GM21367 (cell line): ENCODE data around the gene MACC1.
"Not testable (repeated sequence)": the region's sequence is repeated elsewhere in the genome, so short reads cannot be mapped to it uniquely, and the experiment has no call there.

Experiments used
- ATAC-seq: cut with Tn5 transposase; IDR thresholded peaks from one replicate; pipeline ENCODE4 v1.9.1; 2021; ENCODE audit not compliant: unreplicated experiment

MACC1 gene

GRCh38 chr7:20208651-20209307, 8.4 kb downstream of the MACC1 start:
- no peak for ATAC-seq

GRCh38 chr7:20207811-20208210, 9.4 kb downstream of the MACC1 start:
- not testable (repeated sequence) for ATAC-seq

DNA sequence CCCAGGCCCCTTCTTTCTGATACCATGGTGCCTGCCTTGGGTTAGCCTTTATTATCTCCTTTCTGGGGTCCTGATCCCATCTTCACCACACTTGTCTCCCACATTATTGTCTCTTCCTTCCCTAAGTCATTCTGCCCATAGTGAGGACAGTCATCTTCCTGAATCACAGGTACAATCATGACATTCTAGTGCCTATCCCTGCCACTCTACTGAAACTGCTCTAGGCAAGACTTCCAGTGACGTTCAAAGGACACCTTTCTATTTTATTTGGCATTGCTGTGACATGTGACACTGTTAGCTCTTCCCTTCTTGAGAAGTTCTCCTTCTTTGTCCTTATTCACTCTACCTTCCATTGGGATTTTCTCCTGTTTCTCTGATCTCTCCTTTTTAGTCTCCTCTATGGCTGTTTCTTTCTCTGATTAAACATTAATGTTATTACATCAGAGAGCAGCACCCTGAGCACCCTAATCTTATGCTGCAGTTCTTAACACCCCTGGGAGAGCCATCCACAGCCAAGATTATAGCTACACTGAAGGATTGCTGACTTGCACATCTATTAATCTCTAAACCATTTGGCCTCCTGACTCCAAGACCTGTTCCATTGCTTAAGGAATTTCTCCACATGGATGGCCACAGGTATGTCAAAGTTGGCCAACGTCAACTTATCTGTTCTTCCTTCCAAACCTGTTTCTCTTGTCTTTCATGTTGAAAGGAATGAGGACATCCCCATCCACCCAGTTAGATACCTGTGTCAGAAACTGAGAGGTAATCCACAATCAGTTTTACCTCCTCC, 10.9 kb downstream of the MACC1 start:
- ATAC-seq, result no peak

- no peak for ATAC-seq
Observed at GRCh38 chr7:20203316-20203715, 13.9 kb downstream of the MACC1 start.

DNA sequence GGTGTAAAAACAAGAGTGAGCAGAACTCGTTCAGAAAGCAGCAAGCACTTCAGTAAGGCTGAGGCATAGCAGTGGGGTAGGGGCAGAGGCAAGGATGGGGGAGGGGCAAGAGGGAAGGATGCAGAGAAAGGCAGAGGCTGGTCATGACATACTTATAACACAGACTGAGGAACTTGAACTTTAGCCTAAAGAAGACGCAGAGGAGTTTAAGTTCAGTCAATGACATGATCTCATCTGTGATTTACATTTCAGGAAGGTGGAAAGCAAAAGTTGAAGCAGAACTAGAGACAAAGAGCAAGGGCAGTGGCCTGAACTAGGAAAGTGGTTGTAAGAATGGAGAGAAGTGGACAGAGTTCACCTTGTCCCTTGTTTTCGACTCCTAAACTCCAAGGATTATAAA, 15.8 kb downstream of the MACC1 start:
- no peak for ATAC-seq

DNA sequence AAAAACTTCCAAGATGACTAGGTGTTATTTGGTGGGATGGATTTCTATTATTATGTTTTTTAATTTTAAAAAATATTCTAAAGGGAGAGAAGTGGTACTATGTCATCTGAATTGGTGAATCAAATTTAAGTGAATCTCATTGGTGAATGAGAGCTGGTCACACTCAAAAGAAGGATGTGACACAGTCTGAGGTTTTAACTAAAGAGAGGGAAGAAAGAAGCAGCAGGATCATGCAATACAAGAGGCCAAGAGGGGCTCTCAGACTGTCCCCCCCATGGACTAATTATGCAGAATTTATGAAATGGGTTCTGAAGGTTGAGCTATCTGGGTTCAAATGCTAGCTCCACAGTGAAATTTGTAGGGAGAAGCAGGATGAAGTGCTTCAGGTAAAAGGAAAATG, 16.2 kb downstream of the MACC1 start:
- ATAC-seq, result no peak

DNA sequence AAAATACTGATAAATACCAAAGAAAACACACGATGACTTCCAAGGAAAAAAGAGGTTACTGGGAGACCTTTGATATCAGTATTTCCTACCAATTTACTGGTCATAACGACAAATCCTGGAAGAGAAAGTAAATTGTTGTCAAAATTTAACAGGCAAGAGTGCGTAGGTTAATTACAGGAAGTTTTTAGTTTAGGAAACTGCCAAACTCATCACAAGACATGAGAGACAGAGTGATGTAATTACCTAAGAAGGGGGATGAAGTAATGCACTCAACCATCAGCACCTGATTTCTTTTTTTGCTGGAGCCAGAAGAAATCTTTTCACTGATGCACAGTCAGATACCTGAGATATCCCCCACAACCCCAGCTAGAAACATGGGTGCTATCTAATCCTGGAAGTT, 16.8 kb downstream of the MACC1 start:
- ATAC-seq, result no peak

- peak; percentile 76 for ATAC-seq
Observed at GRCh38 chr7:20199015-20199737, 18.0 kb downstream of the MACC1 start.

DNA sequence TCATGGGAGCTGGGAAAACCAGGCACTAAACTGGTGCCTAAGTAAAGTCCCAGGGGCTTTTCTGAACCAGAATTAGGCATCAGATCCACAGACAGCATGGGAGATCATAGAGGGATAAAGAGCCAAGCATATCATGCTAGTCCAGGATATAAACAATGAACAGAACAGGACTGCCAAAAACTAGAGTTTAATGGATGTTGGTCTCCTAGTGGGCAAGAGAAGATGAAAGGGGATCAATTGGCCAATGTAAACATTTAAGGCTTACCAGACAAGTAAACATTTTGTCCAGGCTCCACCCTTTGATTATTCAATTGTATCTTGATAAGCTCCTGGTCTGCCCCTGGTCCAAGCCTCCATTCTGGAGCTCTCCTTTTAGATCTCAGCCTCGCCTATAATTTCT, 18.9 kb downstream of the MACC1 start:
- ATAC-seq, result no peak

DNA sequence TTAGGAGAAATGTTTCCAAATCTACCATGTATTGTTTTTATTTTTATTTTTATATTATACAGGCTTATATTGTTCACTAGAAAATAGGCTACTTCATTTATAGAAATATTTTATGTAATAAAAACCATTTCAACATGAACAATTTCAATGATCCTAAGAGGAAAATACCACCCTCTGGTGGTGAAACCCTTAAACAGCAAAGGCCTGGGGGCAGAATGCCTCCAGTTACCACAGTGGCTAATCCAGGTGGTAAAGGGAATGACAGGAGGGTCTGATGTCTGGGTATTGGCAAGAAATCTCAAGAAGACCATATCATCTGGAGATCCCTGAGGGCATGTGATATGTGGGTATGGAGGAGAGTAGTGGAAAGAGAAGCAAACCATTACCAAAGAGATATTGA, 19.3 kb downstream of the MACC1 start:
- ATAC-seq, result no peak

- ATAC-seq, result no peak
Observed at GRCh38 chr7:20197125-20197748, 19.9 kb downstream of the MACC1 start.

- no peak for ATAC-seq
Observed at GRCh38 chr7:20194343-20194995, 22.7 kb downstream of the MACC1 start.

DNA sequence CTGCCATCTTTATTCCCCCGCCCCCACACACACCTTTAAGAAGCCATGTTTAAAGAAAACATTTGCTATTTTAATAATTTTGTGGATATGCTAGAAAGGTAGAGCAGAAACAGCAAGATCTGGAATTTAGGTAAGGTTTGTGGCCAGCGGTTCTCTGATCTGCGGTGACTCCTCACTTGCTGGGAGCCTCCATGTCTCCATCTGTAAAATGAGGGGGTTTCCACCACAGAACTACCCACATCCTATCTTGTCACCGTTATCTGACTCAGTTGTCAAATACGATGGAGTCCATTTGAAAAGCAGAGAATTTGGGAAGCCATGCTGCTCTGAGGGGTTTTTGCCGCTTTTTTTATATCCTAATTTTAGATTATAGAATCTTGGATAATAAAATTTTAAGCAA, 23.3 kb downstream of the MACC1 start:
- ATAC-seq, result no peak

DNA sequence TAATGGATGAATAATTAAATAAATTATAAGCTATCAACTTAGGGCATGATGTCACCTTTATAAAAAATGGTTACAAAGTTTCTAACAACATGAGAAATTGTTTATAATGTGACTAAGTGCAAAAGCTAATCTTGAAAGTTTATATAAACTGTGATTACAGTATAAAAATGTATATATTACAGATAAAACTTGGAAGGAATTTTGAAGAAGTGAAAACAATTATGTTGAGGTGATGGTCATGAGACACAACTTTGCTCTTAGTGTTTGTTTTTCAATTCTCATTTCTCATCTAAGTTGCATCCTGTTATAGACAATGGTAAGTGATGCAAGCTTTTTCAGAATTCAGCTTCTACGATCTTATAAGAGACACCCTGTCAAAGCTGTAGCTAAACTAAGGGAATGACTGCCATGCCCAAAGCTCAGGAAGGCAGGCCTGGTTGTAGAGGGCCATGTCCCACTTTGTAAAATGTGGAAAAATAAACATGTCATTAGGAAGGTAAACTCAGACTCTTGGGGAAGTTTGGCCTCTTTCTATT, 23.9 kb downstream of the MACC1 start:
- ATAC-seq, result peak; percentile 70

DNA sequence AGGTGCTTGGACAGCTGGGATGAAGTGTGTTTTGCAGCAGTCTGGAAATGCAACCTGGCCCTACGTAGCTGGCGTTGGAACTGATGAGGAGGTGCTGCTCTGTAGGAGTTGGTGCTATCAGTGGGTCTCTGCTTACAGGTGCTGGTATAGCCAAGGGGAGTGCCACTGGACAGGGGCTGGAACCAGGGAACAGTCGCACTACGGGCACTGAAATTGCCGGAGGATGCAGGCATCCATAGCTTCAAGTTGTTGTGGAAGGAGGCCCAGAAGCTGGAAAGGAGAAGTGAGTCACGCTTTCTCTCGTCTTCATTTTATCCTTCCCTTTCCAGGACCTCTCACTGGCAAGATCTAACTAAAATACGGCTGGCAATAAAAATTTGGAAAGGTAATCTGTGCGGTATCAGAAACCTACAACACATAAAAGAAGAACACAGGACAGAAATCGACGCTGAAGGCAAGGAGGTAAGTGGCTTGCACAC, 25.8 kb downstream of the MACC1 start:
- no peak for ATAC-seq

- ATAC-seq, result no peak
Observed at GRCh38 chr7:20190560-20191390, 26.4 kb downstream of the MACC1 start.

- ATAC-seq, result no peak
Observed at GRCh38 chr7:20189852-20190251, 27.3 kb downstream of the MACC1 start.

- no peak for ATAC-seq
Observed at GRCh38 chr7:20188567-20188966, 28.6 kb downstream of the MACC1 start.

DNA sequence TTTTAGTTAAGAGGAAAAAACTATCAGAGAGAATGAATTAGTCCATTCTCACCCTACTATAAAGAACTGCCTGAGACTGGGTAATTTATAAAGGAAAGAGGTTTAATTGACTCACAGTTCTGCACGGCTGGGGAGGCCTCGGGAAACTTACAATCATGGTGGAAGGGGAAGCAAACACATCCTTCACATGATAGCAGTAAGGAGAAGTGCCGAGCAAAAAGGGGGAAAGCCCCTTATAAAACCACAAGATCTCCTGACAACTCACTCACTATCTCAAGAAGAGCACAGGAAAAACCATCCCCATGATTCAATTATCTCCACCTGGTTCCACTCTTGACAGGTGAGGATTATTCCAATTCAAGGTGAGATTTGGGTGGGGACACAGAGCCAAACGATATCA, 29.3 kb downstream of the MACC1 start:
- ATAC-seq, result not testable (repeated sequence)

GRCh38 chr7:20185988-20186387, 31.2 kb downstream of the MACC1 start:
- no peak for ATAC-seq
